HG02763 (cell line): Measurements from ENCODE around the gene TRMT112.
"Not testable (repeated sequence)": the region's sequence is repeated elsewhere in the genome, so short reads cannot be mapped to it uniquely, and the experiment has no call there.

Experiments used
- ATAC-seq: cut with Tn5 transposase; IDR thresholded peaks from one replicate; pipeline ENCODE4 v1.9.1; 2021; ENCODE audit warnings: mild to moderate bottlenecking, moderate library complexity; ENCODE audit not compliant: unreplicated experiment

Gene TRMT112

GRCh38 chr11:64313491-64314145 lies 3.7 kb downstream of the TRMT112 start:
- no peak for ATAC-seq

- ATAC-seq: no peak
Observed at GRCh38 chr11:64312947-64313346, 4.4 kb downstream of the TRMT112 start.

- ATAC-seq: not testable (repeated sequence)
Observed at GRCh38 chr11:64307795-64308194, 9.6 kb downstream of the TRMT112 start.

- ATAC-seq: no peak
Observed at GRCh38 chr11:64306876-64307622, 10.3 kb downstream of the TRMT112 start.

DNA sequence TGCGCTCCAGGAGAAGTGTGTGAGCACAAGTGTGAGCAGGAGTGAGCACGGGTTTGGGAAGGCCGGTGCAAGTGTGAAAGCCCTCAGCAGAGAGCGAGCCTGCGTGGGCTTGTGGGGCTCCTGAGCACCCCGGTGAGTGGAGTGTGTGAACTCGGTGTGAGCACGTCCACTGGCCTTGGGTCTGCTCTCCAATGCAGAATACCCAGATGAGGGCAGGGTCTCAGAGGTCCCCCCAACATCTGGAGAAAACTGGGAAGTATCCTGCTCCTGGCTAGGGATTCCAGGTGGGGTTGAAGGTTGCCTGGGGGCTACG lies 10.8 kb downstream of the TRMT112 start:
- ATAC-seq: no peak

GRCh38 chr11:64305691-64306562 lies 11.4 kb downstream of the TRMT112 start:
- ATAC-seq: peak; percentile 21

GRCh38 chr11:64305075-64305690 lies 12.2 kb downstream of the TRMT112 start, which contains the start of gene ESRRA:
Gene ESRRA (plus strand): TSS chr11:64305524. CDS start chr11:64307180, 1,656 bp downstream.
- ATAC-seq: peak; percentile 75

DNA sequence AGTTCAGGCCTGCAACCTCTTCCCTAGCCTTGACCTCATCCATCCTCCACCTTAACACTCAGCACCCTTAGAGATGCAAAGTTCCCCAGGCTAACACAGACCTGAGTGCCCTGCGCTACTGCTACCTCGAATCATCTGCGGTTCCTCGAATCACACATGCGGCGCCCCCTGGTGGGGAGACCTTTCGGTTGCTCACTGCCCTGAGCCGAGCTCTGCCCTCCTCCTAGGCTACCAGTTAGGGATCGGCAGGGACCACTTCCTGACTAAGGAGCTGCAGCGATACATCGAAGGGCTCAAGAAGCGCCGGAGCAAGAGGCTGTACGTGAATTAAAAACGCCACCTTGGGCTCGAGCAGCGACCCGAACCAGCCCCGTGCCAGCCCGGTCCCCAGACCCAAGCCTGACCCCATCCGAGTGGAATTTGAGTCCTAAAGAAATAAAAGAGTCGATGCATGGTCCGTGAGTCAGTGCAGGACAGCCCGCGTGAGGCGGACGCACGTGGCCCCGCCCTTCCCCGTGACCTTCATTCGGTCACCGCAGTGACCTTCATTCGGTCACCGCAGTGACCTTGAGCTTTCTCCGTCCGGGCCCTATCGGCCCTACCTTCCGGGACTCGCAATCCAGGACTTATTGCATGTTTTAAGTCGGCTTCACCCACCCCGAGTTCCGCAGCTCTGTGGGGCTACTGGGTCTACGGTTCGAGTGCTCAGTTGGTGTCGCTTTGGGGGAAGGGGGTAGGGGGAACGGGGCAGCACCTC lies 12.9 kb downstream of the TRMT112 start:
- ATAC-seq: peak; percentile 15

- ATAC-seq: no peak
Observed at GRCh38 chr11:64304032-64304315, 13.4 kb downstream of the TRMT112 start.

- ATAC-seq: no peak
Observed at GRCh38 chr11:64303109-64304031, 14.0 kb downstream of the TRMT112 start.

DNA sequence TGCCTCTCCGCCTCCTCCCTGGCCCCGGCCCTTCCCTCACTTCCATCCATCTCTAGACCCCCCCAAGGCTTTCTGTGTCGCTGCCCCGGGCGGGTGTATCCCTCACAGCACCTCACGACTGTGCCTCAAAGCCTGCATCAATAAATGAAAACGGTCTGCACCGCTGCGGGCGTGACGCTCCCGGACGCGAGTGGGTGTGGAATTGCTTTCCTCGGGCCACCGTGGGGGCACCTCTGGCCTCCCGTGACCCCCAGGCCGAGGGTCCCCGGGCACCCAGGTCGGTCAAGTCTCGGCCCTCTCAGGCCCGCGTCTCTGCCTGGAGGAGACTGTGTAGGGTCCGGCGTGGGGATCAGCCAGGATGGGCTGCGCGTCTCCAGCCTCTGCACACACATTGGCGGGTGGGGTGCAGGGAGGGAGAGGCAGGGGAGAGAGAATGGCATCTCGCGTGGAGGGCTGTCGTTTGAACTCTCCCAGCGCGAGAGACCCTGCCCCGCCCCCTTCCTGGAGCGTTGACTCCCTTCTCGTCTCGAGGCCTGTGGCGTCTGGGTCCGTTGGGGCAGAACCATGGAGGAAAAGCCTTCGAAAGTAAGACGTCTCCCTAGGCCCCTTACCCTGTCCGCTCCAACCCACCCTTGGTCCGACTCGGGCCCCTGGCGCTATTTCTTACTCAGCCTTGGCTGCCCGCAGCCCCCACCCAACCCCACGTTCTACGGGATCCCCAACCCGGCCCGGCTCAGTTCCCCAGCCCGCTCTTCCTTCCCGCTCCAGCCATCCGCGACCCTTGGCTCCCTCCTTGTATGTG lies 17.3 kb downstream of the TRMT112 start, which contains the start of gene CATSPERZ:
Gene CATSPERZ (plus strand): TSS at position 512 of the 802 bp plus-strand sequence. CDS start 53 bp downstream, at position 565.
- ATAC-seq: no peak

DNA sequence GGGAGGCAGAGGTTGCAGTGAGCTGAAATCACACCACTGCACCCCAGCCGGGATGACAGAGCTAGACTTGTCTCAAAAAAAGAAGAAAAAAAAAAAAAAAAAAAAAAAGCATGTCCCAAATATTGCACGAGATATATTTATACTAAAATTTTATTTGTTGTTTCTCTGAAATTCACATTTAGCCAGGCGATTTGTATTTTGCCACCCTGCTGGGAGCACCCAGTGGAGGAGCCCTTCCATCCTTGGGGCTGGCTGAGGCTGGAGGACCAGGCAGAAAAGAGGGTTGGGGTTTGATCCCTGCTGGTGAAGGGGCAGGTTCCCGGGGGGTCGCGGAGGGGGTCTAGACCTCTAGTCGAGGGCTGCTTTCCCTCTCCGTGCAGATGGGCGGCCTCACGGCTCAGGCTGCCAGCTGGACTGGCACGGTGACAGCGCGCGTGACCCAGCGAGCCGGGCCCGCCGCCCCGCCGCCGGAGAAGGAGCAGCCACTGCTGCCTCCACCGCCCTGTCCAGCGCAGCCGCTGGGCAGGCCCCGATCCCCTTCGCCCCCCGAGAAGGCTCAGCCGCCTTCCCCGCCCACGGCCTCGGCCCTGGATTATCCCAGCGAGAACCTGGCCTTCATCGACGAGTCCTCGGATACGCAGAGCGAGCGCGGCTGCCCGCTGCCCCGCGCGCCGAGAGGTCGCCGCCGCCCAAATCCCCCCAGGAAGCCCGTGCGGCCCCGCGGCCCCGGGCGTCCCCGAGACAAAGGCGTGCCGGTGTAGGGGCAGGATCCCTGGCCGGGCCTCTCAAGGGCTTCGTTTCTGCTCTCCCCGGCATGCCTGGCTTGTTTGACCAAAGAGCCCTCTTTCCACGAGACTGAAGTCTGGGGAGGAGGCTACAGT lies 18.2 kb downstream of the TRMT112 start:
- ATAC-seq: no peak

DNA sequence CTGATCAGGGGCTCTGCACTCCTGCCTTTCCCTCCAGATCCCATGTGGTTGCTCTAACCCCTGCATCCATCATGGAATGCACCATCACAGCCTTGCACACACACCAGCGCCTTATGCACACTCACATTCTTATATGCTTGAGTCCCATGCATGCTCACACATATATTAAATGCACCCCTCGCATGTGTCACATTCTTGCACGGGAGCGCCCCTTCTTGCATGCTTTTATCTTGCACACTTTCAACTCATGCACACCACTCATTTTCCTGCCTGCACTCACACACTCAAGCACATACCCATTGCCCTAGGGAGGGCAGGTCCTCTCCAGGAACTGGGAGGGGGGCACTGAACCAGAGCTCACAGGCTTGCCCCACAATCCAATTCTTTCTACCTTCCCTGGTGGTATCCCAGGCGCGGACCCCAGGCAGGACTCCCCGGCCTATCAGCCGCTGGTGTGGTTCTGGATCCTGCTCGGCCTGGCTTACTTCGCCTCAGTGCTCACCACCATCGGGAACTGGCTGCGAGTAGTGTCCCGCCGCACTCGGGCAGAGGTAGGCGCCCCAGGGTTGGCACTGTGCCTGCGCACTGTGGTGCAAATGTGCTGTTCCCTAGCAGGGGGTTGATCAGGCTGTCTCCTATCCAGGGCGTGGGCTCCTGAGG lies 19.5 kb downstream of the TRMT112 start:
- ATAC-seq: no peak

DNA sequence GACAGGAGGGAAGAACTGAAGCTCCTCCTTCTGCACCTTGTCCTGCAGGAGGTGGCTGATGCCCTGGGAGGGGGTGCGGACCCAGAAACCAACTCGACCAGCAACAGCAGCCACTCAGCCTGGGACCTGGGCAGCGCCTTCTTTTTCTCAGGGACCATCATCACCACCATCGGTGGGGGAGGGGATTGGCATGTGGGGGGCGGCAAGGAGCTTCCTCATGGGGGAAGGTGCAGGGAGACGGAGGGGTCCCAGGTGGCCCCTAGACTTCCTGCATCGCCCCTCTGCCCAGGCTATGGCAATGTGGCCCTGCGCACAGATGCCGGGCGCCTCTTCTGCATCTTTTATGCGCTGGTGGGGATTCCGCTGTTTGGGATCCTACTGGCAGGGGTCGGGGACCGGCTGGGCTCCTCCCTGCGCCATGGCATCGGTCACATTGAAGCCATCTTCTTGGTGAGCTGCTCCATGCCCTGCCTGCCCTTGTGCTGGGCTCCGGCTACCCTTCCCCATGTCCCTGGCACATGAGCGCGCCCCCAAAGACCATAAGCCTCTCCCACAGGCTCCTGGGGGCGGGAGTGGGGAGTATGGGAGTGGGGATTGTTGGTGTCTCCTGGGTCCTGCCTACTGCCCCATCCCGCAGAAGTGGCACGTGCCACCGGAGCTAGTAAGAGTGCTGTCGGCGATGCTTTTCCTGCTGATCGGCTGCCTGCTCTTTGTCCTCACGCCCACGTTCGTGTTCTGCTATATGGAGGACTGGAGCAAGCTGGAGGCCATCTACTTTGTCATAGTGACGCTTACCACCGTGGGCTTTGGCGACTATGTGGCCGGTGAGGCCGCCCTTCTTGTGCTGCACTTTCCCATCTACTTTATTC lies 20.3 kb downstream of the TRMT112 start:
- no peak for ATAC-seq

- ATAC-seq: no peak
Observed at GRCh38 chr11:64296236-64296635, 21.1 kb downstream of the TRMT112 start.

DNA sequence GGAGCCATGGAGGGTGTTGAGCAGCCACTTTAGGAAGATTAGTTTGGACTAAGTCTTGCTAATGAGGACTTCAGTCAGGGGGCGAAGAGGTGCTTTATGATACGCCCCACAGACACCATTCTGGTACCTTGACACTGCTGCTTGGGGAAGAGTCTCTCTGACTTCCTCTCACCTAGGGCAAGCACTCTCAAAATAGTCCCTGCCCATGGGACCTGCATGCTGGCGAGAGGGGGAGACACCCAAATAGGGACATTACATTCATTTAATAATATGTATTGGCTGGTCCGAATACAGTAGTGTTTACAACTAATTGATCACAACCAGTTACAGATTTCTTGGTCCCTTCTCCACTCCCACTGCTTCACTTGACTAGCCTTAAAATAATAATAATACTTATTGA lies 21.6 kb downstream of the TRMT112 start:
- ATAC-seq: no peak
